HG03439 (cell line): ENCODE results near the gene IMP3.

ENCODE experiments used
- ATAC-seq: cut with Tn5 transposase; IDR thresholded peaks from one replicate; pipeline ENCODE4 v1.9.1; 2021; ENCODE audit warnings: mild to moderate bottlenecking, moderate library complexity; ENCODE audit not compliant: unreplicated experiment

Gene IMP3

GRCh38 chr15:75625542-75626347 is 14.3 kb downstream of the IMP3 start, which contains the start of gene SNUPN:
Gene SNUPN (minus strand): TSS chr15:75625725. CDS start chr15:75621051, 4,674 bp downstream.
- ATAC-seq: peak; percentile 75

- ATAC-seq: no peak
Observed at GRCh38 chr15:75622505-75622904, 17.5 kb downstream of the IMP3 start.

- ATAC-seq: no peak
Observed at GRCh38 chr15:75620841-75621391, 19.1 kb downstream of the IMP3 start.

GRCh38 chr15:75620058-75620820 is 19.8 kb downstream of the IMP3 start:
- no peak for ATAC-seq

GRCh38 chr15:75616766-75617165 is 23.3 kb downstream of the IMP3 start:
- ATAC-seq: no peak

- ATAC-seq: no peak
Observed at GRCh38 chr15:75606711-75607699, 33.0 kb downstream of the IMP3 start.

GRCh38 chr15:75606026-75606425 is 34.0 kb downstream of the IMP3 start:
- no peak for ATAC-seq

- no peak for ATAC-seq
Observed at GRCh38 chr15:75599401-75599800, 40.6 kb downstream of the IMP3 start.

- ATAC-seq: no peak
Observed at GRCh38 chr15:75598361-75598760, 41.7 kb downstream of the IMP3 start.

GRCh38 chr15:75597667-75598341 is 42.2 kb downstream of the IMP3 start:
- no peak for ATAC-seq

- no peak for ATAC-seq
Observed at GRCh38 chr15:75596703-75597345, 43.2 kb downstream of the IMP3 start.

GRCh38 chr15:75594276-75594675 is 45.7 kb downstream of the IMP3 start:
- no peak for ATAC-seq

- no peak for ATAC-seq
Observed at GRCh38 chr15:75591655-75592364, 48.2 kb downstream of the IMP3 start.

GRCh38 chr15:75590239-75590638 is 49.8 kb downstream of the IMP3 start:
- ATAC-seq: no peak
